Mesendoderm (in vitro differentiated cells): Measurements from ENCODE around the gene HNRNPF.

ENCODE experiments used
- DNase-seq: peaks from one replicate; pipeline ENCODE4 v3.0.0; 2013
- H2AK5ac ChIP-seq: 2 replicates; pipeline ENCODE4 v1.6.1; 2013; ENCODE audit warnings: low read length, inconsistent platforms
- H2BK120ac ChIP-seq: 2 replicates; pipeline ENCODE4 v1.6.1; 2013; ENCODE audit warnings: low read depth, mild to moderate bottlenecking, low read length, moderate library complexity, mixed read lengths
- H2BK15ac ChIP-seq: replicated peaks from 2 replicates; pipeline ENCODE4 v1.6.1; 2013; ENCODE audit warnings: low read depth, mild to moderate bottlenecking, moderate library complexity
- H2BK5ac ChIP-seq: 2 replicates; pipeline ENCODE4 v1.6.1; 2013; ENCODE audit warnings: low read length, inconsistent platforms
- H3K18ac ChIP-seq: 2 replicates; pipeline ENCODE4 v1.6.1; 2013; ENCODE audit warnings: mild to moderate bottlenecking, low read length, mixed read lengths
- H3K23ac ChIP-seq: one replicate; pipeline ENCODE4 v1.6.1; 2013; ENCODE audit warnings: low read length
- H3K27ac ChIP-seq: 2 replicates; pipeline ENCODE4 v1.5.1; 2013; ENCODE audit warnings: low read depth, mild to moderate bottlenecking, inconsistent platforms, low read length, moderate library complexity
- H3K27me3 ChIP-seq: 2 replicates; pipeline ENCODE4 v1.6.1; 2013; ENCODE audit warnings: low read length, control low read depth, mild to moderate bottlenecking, inconsistent platforms; ENCODE audit not compliant: insufficient read depth, poor library complexity
- H3K36me3 ChIP-seq: 2 replicates; pipeline ENCODE4 v1.6.1; 2013; ENCODE audit warnings: low read length, inconsistent platforms; ENCODE audit not compliant: control insufficient read depth, insufficient read depth
- H3K4ac ChIP-seq: one replicate; pipeline ENCODE4 v1.6.1; 2013; ENCODE audit warnings: low read depth, mild to moderate bottlenecking, low read length, moderate library complexity
- H3K4me1 ChIP-seq: 2 replicates; pipeline ENCODE4 v1.6.1; 2013; ENCODE audit warnings: low read depth, low read length, inconsistent platforms; ENCODE audit not compliant: control insufficient read depth
- H3K4me2 ChIP-seq: 2 replicates; pipeline ENCODE4 v1.6.1; 2013; ENCODE audit warnings: low read length
- H3K4me3 ChIP-seq: 2 replicates; pipeline ENCODE4 v1.5.1; 2013; ENCODE audit warnings: mild to moderate bottlenecking, low read length
- H3K56ac ChIP-seq: one replicate; pipeline ENCODE4 v1.6.1; 2013; ENCODE audit warnings: low read length
- H3K79me1 ChIP-seq: 2 replicates; pipeline ENCODE4 v1.6.1; 2013; ENCODE audit warnings: low read length, inconsistent platforms
- H3K79me2 ChIP-seq: 2 replicates; pipeline ENCODE4 v1.6.1; 2013; ENCODE audit warnings: mild to moderate bottlenecking, low read length; ENCODE audit not compliant: control insufficient read depth, insufficient read depth
- H3K9ac ChIP-seq: 2 replicates; pipeline ENCODE4 v1.6.1; 2013; ENCODE audit warnings: low read length, inconsistent platforms
- H4K5ac ChIP-seq: one replicate; pipeline ENCODE4 v1.6.1; 2013; ENCODE audit warnings: low read length
- H4K8ac ChIP-seq: one replicate; pipeline ENCODE4 v1.6.1; 2013; ENCODE audit warnings: low read depth, mild to moderate bottlenecking, control low read depth, low read length, moderate library complexity
- WGBS: extraction: QIAGEN DNeasy Blood & Tissue Kit; methylation state at CpG from one replicate; pipeline ENCODE4 v1.1.7; 2013; ENCODE audit warnings: low lambda C conversion rate, missing lambda C conversion rate; ENCODE audit not compliant: insufficient coverage; ENCODE audit errors: extremely low coverage; 5-methylcytosine and 5-hydroxymethylcytosine counted together

HNRNPF gene

DNA sequence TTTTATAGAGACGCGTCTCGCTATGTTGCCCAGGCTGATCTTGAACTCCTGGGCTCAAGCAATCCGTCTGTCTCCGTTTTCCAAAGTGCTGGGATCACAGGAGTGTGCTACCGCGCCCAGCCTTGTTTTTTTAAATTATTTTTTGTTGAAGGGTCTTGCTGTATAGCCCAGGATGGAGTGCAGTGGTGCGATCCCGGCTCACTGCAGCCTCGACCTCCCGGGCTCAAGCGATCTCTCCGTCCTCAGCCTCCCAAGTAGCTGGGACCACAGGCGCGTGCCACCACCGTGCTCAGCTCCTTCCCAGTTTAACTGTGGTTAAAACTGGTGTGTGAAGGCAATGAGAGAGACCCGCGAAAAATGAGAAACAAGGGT is 11.0 kb upstream of the HNRNPF start:
- Histone ChIP-seq H3K4me1 (no peaks in the 10 kb centered on the region), H3K79me1 (no peaks in the 10 kb centered on the region), H3K4ac (no peak overlapping the region), H3K23ac (peak overlapping the region; percentile 66), H2BK120ac (no peak overlapping the region), H4K8ac (peak overlapping the region; percentile 28), H3K9ac (peak overlapping the region; percentile 63), H3K56ac (peak overlapping the region; percentile 81), H3K79me2 (no peaks in the 10 kb centered on the region), H2AK5ac (no peak overlapping the region), H3K4me2 (no peak overlapping the region), H4K5ac (peak overlapping the region; percentile 71), H3K18ac (no peak overlapping the region), H3K27me3 (no peaks in the 10 kb centered on the region), H2BK15ac (no peak overlapping the region), H2BK5ac (no peak overlapping the region), H3K36me3 (no peaks in the 10 kb centered on the region), H3K27ac (no peak overlapping the region), H3K4me3 (no peak overlapping the region)
- WGBS = no CpG with 5 or more reads among the region's 18 CpGs
- DNase-seq = no peak

DNA sequence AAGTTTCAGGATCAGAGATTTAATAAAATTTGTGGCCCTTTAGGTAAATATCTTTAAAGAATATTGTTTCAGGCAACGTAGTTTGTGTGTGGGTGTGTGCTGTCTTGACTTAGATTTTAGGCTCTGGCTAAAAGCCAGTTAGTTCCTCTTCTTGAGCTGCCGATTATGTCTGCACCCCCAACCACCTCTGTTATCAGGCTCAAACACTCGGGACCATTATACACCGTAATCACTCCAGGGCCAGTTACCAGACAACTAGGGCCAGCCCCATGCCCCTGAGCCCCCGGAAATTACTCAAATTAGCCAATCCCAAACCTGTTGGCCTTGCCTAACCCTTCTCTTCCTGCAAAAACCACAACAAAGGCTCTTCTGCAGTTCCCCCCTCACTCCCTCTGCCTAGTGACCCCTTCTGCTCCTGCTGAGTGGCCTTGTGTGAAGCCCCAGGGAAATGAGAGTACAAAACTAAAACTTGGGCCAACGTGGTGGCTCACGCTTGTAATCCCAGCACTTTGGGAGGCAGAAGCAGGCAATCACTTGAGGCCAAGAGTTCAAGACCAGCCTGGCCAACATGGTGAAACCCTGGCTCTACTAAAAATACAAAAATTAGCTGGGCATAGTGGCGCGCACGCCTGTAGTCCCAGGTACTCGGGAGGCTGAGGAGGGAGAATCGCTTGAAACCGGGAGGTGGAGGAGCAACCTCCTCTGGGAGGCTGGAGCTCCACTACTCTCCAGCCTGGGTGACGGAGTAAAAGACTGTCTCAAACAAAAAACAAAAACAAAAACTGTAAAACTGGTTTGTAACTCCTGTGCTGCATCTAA is 9.2 kb upstream of the HNRNPF start:
- H4K8ac ChIP-seq = no peak overlapping the region
- peak overlapping the region; percentile 25 for H3K56ac ChIP-seq
- H3K18ac ChIP-seq = no peak overlapping the region
- no peak for DNase-seq
- H4K5ac ChIP-seq = no peak overlapping the region
- no peak overlapping the region for H3K4ac ChIP-seq
- no peaks in the 10 kb centered on the region for H3K79me1 ChIP-seq
- H2BK15ac ChIP-seq = no peak overlapping the region
- no peak overlapping the region for H3K23ac ChIP-seq
- H3K36me3 ChIP-seq = no peaks in the 10 kb centered on the region
- no peak overlapping the region for H2BK5ac ChIP-seq
- no peaks in the 10 kb centered on the region for H3K79me2 ChIP-seq
- H3K4me1 ChIP-seq = no peaks in the 10 kb centered on the region
- no peaks in the 10 kb centered on the region for H3K27me3 ChIP-seq
- H3K4me2 ChIP-seq = no peak overlapping the region
- no peak overlapping the region for H3K4me3 ChIP-seq
- H2AK5ac ChIP-seq = no peak overlapping the region
- no peak overlapping the region for H3K9ac ChIP-seq
- H2BK120ac ChIP-seq = no peak overlapping the region
- H3K27ac ChIP-seq = no peak overlapping the region
- WGBS = no CpG with 5 or more reads among the region's 14 CpGs

DNA sequence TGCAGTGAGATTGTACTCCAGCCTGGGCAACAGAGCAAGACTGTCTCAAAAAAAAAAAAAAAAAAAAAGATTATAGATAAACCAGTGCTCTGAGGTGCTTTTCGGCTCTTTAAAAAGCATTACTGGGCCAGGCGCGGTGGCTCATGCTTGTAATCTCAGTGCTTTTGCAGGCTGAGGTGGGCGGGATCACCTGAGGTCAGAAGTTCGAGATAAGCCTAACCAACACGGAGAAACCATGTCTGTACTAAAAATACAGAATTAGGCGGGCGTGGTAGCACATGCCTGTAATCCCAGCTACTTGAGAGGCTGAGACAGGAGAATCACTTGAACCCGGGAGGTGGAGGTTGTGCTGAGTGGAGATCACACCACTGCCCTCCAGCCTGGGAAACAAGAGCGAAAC is 6.6 kb upstream of the HNRNPF start:
- Histone ChIP-seq H3K4me1 (no peaks in the 10 kb centered on the region), H3K79me2 (no peaks in the 10 kb centered on the region), H3K56ac (no peak overlapping the region), H3K4ac (no peak overlapping the region), H3K18ac (no peak overlapping the region), H3K23ac (no peak overlapping the region), H4K8ac (no peak overlapping the region), H3K27me3 (no peaks in the 10 kb centered on the region), H3K9ac (no peak overlapping the region), H2BK5ac (no peak overlapping the region), H3K4me3 (no peak overlapping the region), H3K4me2 (no peak overlapping the region), H2BK15ac (no peak overlapping the region), H4K5ac (no peak overlapping the region), H3K36me3 (no peaks in the 10 kb centered on the region), H3K27ac (no peak overlapping the region), H3K79me1 (no peaks in the 10 kb centered on the region), H2BK120ac (no peak overlapping the region), H2AK5ac (no peak overlapping the region)
- DNase-seq = no peak
- WGBS = no CpG with 5 or more reads among the region's 10 CpGs

DNA sequence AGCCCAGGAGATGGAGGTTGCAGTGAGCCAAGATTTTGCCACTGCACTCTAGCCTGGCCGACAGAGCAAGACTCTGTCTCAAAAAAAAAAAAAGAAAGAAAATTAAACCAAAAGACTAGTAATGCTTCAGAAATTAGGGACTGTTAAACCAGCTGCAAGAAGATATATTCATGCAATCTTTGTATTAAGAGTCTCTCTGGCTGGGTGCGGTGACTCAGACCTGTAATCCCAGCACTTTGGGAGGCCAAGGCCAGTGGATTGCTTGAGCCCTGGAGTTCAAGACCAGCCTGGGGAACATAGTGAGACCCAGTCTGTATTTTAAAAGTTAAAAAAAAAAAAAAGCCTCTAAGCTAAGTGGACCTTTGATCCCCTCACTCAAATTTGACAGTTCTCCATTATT is 2.5 kb upstream of the HNRNPF start:
- Histone ChIP-seq H4K5ac (no peak overlapping the region), H3K56ac (no peak overlapping the region), H2BK15ac (no peak overlapping the region), H3K4me2 (no peak overlapping the region), H3K18ac (no peak overlapping the region), H4K8ac (no peak overlapping the region), H3K9ac (no peak overlapping the region), H3K27ac (no peak overlapping the region), H3K23ac (no peak overlapping the region), H2AK5ac (no peak overlapping the region), H2BK120ac (no peak overlapping the region), H3K79me2 (peaks cover 21% of the 10 kb centered on the region), H3K4me3 (no peak overlapping the region), H3K4ac (no peak overlapping the region), H3K4me1 (no peaks in the 10 kb centered on the region), H3K79me1 (no peaks in the 10 kb centered on the region), H3K36me3 (no peaks in the 10 kb centered on the region), H2BK5ac (no peak overlapping the region), H3K27me3 (no peaks in the 10 kb centered on the region)
- no peak for DNase-seq
- WGBS = no CpG with 5 or more reads among the region's 2 CpGs

DNA sequence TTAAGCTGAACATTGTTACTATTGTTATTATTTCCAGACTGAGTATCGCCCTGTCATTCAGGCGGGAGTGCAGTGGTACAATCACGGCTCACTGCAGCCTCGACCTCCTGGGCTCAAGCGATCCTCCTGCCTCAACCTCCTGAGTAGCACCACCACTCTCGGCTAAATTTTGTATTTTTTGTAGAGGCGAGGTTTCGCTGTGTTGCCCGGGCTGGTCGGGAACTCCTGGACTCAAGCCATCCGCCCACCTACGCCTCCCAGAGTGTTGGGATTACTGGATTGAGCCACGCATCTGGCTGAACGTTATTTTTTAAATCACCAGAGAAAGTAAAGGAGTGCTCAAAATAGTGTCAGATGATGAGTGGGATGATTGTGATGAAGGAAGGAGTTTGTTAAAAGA is 1.4 kb upstream of the HNRNPF start:
- no peak overlapping the region for H2BK120ac ChIP-seq
- H3K79me2 ChIP-seq = peaks cover 33% of the 10 kb centered on the region
- no peak overlapping the region for H4K5ac ChIP-seq
- no peak overlapping the region for H3K4me3 ChIP-seq
- no peak overlapping the region for H4K8ac ChIP-seq
- H3K36me3 ChIP-seq = no peaks in the 10 kb centered on the region
- no peak overlapping the region for H2AK5ac ChIP-seq
- no peak overlapping the region for H3K9ac ChIP-seq
- H3K4me1 ChIP-seq = peaks cover 2% of the 10 kb centered on the region
- H3K56ac ChIP-seq = no peak overlapping the region
- H3K18ac ChIP-seq = no peak overlapping the region
- H3K4ac ChIP-seq = no peak overlapping the region
- DNase-seq = no peak
- no peak overlapping the region for H2BK15ac ChIP-seq
- no peak overlapping the region for H2BK5ac ChIP-seq
- no peaks in the 10 kb centered on the region for H3K27me3 ChIP-seq
- no CpG with 5 or more reads among the region's 14 CpGs for WGBS
- H3K23ac ChIP-seq = no peak overlapping the region
- no peaks in the 10 kb centered on the region for H3K79me1 ChIP-seq
- no peak overlapping the region for H3K27ac ChIP-seq
- H3K4me2 ChIP-seq = no peak overlapping the region
